HG03432 (cell line): ENCODE measurements around the gene LRRFIP1.
"Not testable (repeated sequence)": the region's sequence is repeated elsewhere in the genome, so short reads cannot be mapped to it uniquely, and the experiment has no call there.

Experiments used
- ATAC-seq: cut with Tn5 transposase; IDR thresholded peaks from one replicate; pipeline ENCODE4 v1.9.1; 2021; ENCODE audit warnings: mild to moderate bottlenecking, moderate library complexity; ENCODE audit not compliant: unreplicated experiment

Gene LRRFIP1

GRCh38 chr2:237661799-237662328 is 34.5 kb downstream of the LRRFIP1 start:
- no peak for ATAC-seq

- peak; percentile 56 for ATAC-seq
Measured at GRCh38 chr2:237662671-237663093, 35.3 kb downstream of the LRRFIP1 start.

GRCh38 chr2:237663517-237664110 is 36.2 kb downstream of the LRRFIP1 start:
- ATAC-seq = no peak

- ATAC-seq = no peak
Measured at GRCh38 chr2:237664151-237664550, 36.8 kb downstream of the LRRFIP1 start.

GRCh38 chr2:237665713-237666143 is 38.3 kb downstream of the LRRFIP1 start:
- no peak for ATAC-seq

GRCh38 chr2:237666606-237667005 is 39.2 kb downstream of the LRRFIP1 start:
- no peak for ATAC-seq

- ATAC-seq = not testable (repeated sequence)
Measured at GRCh38 chr2:237667050-237667576, 39.7 kb downstream of the LRRFIP1 start.

GRCh38 chr2:237667893-237668292 is 40.5 kb downstream of the LRRFIP1 start:
- ATAC-seq = no peak

- no peak for ATAC-seq
Measured at GRCh38 chr2:237668440-237668839, 41.1 kb downstream of the LRRFIP1 start.

GRCh38 chr2:237669283-237669627 is 41.9 kb downstream of the LRRFIP1 start:
- ATAC-seq = peak; percentile 1

GRCh38 chr2:237669628-237670392 is 42.4 kb downstream of the LRRFIP1 start:
- ATAC-seq = peak; percentile 42

GRCh38 chr2:237670641-237671040 is 43.3 kb downstream of the LRRFIP1 start:
- no peak for ATAC-seq

GRCh38 chr2:237671466-237672138 is 44.2 kb downstream of the LRRFIP1 start:
- no peak for ATAC-seq

- no peak for ATAC-seq
Measured at GRCh38 chr2:237672731-237673129, 45.3 kb downstream of the LRRFIP1 start.

GRCh38 chr2:237673130-237674001 is 46.0 kb downstream of the LRRFIP1 start:
- ATAC-seq = peak; percentile 42

GRCh38 chr2:237674731-237675276 is 47.4 kb downstream of the LRRFIP1 start:
- ATAC-seq = peak; percentile 91

- ATAC-seq = no peak
Measured at GRCh38 chr2:237675316-237675715, 47.9 kb downstream of the LRRFIP1 start.

GRCh38 chr2:237680702-237681478 is 53.5 kb downstream of the LRRFIP1 start:
- no peak for ATAC-seq

- ATAC-seq = no peak
Measured at GRCh38 chr2:237682151-237682550, 54.8 kb downstream of the LRRFIP1 start.
